Endothelial cell of umbilical vein (primary cell): ENCODE measurements around the gene SFTPA2. TPM values are rescaled to one million over a fixed set of nuclear protein-coding genes. Genes with fewer than 3 reads are reported as not detected.
"Not testable (repeated sequence)": the region's sequence is repeated elsewhere in the genome, so short reads cannot be mapped to it uniquely, and the experiment has no call there.

Experiments used
- BruUV-seq: library from RNA; stranded (reverse); fragments of 400-500 nt; replicated peaks from 2 replicates; lab custom pipeline; 2021; lab: Mats Ljungman, UMichigan
- CTCF ChIA-PET: fragments of 300-600, 350-600 bp; sonication (Branson Sonifier 250); formaldehyde crosslinking; loops from one replicate; lab custom pipeline; 2021; ENCODE audit warnings: antibody characterized with exemption, inconsistent platforms; lab: Charles Lee
- POLR2A ChIA-PET: fragments of 300-600, 350-600 bp; sonication (Branson Sonifier 250); formaldehyde crosslinking; loops from one replicate; lab custom pipeline; 2021; ENCODE audit warnings: antibody characterized with exemption, inconsistent platforms; lab: Charles Lee
- DNase-seq: peaks from one replicate; pipeline ENCODE4 v3.0.0-alpha.2; 2011; ENCODE audit warnings: low read depth, low spot score
- FAIRE-seq: peaks from 2 replicates; lab custom pipeline; 2011; peaks lifted over from hg19 to GRCh38; lab: Jason Lieb, UNC
- H2AFZ ChIP-seq: 2 replicates; pipeline ENCODE4 v1.6.0; 2012; ENCODE audit warnings: low read depth, low read length, control low read depth, inconsistent platforms
- H3K27ac ChIP-seq: 2 replicates; pipeline ENCODE4 v1.5.1; 2011; ENCODE audit warnings: low read depth, mild to moderate bottlenecking, control low read depth, low read length, moderate library complexity; ENCODE audit not compliant: insufficient read depth
- H3K27me3 ChIP-seq, 2 experiments: 2 replicates each; pipeline versions ENCODE4 v1.6.0 to v1.6.1; 2011; ENCODE audit warnings: low read length in 2 of 2, mixed read lengths in 1 of 2; ENCODE audit not compliant: control insufficient read depth in 2 of 2, insufficient read depth in 2 of 2
- H3K36me3 ChIP-seq, 2 experiments: 2 replicates in 1 of 2; 3 replicates in 1 of 2; pipeline ENCODE4 v1.5.1; 2011; ENCODE audit warnings: low read length in 2 of 2, mild to moderate bottlenecking in 1 of 2, moderate library complexity in 1 of 2; ENCODE audit not compliant: control insufficient read depth in 2 of 2, insufficient read depth in 2 of 2; ENCODE audit errors: extremely low read depth in 1 of 2
- H3K4me1 ChIP-seq: 3 replicates; pipeline ENCODE4 v1.5.1; 2011; ENCODE audit warnings: mild to moderate bottlenecking, low read length; ENCODE audit not compliant: control insufficient read depth, insufficient read depth; ENCODE audit errors: extremely low read depth
- H3K4me2 ChIP-seq: 2 replicates; pipeline ENCODE4 v1.6.1; 2011; ENCODE audit warnings: low read length, control low read depth, mixed read lengths; ENCODE audit not compliant: insufficient read depth
- H3K4me3 ChIP-seq, 3 experiments: fragments of 200-600 bp in 1 of 3; sonication (generic), shearing (Covaris generic) in 1 of 3; replicated peaks in 1 of 3; 2 replicates each; pipeline ENCODE4 v1.5.1; 2011 to 2016; ENCODE audit warnings: control low read depth in 3 of 3, low read length in 3 of 3, mild to moderate bottlenecking in 2 of 3, inconsistent platforms in 1 of 3, low read depth in 1 of 3, moderate library complexity in 1 of 3; ENCODE audit not compliant: insufficient read depth in 1 of 3
- H3K79me2 ChIP-seq: 2 replicates; pipeline ENCODE4 v1.6.0; 2012; ENCODE audit warnings: low read length, inconsistent platforms; ENCODE audit not compliant: control insufficient read depth, insufficient read depth
- H3K9ac ChIP-seq: replicated peaks from 2 replicates; pipeline ENCODE3; 2011; ENCODE audit warnings: low read length, control low read depth; ENCODE audit not compliant: insufficient read depth; ENCODE audit errors: extremely low read depth
- H3K9me1 ChIP-seq: replicated peaks from 3 replicates; pipeline ENCODE4 v1.6.0; 2011; ENCODE audit warnings: mild to moderate bottlenecking, low read length; ENCODE audit not compliant: control insufficient read depth, insufficient read depth; ENCODE audit errors: extremely low read depth
- H3K9me3 ChIP-seq: replicated peaks from 2 replicates; pipeline ENCODE4 v1.5.1; 2012; ENCODE audit warnings: low read length, inconsistent platforms; ENCODE audit not compliant: control insufficient read depth, insufficient read depth
- H4K20me1 ChIP-seq: replicated peaks from 2 replicates; pipeline ENCODE3; 2011; ENCODE audit warnings: mild to moderate bottlenecking, low read length; ENCODE audit not compliant: control insufficient read depth, insufficient read depth; ENCODE audit errors: extremely low read depth
- dilution Hi-C: fragments of 300-500 bp; cut with MboI; formaldehyde crosslinking; loops from one replicate; pipeline ENCODE4 v1.15.0; 2019; ENCODE audit warnings: low sequenced_read_pairs; ENCODE audit not compliant: extremely low pct_ligation_motif_present
- intact Hi-C: fragments of 100-400 bp; cut with micrococcal nuclease; formaldehyde crosslinking; loops from one replicate; pipeline ENCODE4 v1.10.0; 2022
- polyA plus RNA-seq, 4 experiments: library from polyadenylated mRNA; depleted of rRNA in 3 of 4; stranded (reverse) in 3 of 4; unstranded in 1 of 4; fragments of >200 nt; gene quantifications; 2 replicates each; pipeline versions ENCODE4 v1.2.1 to v1.2.3, GENCODE V29; 2011 to 2012; ENCODE audit warnings: missing spikeins in 1 of 4
- total RNA-seq: library from RNA; stranded (reverse); gene quantifications from 2 replicates; pipeline ENCODE4 v1.2.3, GENCODE V29; 2021

The SFTPA2 gene
- total and polyA plus RNA-seq, 2 donors (not counting 3 experiments of a cell fraction or from before 2014, with no cell fraction given): not detected

DNA sequence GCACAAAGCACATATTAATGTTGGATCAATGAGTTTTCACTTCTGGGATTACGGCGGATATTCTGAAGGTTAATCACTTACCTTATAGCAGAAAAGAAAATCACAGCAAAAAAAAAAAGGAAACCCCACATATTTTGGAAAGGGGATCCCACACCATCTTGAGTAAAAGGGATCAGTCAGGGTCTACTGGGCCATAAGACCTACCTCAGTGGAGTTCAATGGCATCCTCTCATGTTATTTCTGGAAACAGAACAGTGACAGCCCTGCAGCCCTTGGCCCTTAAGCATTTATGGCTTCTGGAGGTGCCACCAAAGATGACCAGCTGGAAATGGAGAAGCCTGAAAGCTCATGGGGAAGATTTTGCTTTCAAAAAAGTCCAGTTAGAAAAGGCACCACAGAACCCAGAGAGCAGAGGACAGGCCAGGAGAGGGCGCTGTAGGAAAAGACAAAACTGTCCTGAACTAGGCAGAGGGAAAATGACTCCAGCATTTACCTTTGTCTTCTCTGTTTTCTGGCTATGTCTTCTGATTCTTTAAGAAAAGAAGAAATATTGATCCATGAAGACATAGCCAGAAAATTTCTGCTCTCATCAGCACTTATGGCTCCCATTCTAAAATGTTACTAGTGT, 50.8 kb downstream of the SFTPA2 start:
- peak; percentile 97 for FAIRE-seq
- H4K20me1 ChIP-seq, H3K79me2 ChIP-seq, H3K9me3 ChIP-seq, dilution Hi-C loops, H3K27ac ChIP-seq, POLR2A ChIA-PET, H3K9ac ChIP-seq, H3K36me3 ChIP-seq, H2AFZ ChIP-seq, DNase-seq, H3K4me1 ChIP-seq, H3K27me3 ChIP-seq, H3K4me2 ChIP-seq, H3K9me1 ChIP-seq, CTCF ChIA-PET, BruUV-seq, intact Hi-C loops, H3K4me3 ChIP-seq: not testable (repeated sequence)

DNA sequence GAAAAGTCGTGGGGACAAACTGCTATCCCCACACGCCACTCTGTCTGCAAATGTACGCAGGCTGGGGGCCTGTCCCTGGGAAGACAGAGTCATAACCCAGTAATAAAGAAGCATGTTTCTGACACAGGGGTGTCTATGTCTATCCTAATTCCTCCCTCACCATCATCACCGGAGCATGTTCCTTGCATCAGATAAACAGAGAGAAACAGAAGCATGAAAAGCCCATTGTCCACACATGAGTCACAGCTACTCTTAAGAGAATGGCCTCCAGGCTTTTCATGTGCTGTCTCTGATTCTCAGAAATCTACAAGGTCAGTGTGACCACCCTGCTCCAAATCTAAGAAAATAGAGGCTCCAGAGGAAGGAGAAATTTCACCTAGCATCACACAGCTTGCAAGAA, 52.0 kb downstream of the SFTPA2 start:
- H3K79me2 ChIP-seq, H3K4me3 ChIP-seq, H4K20me1 ChIP-seq, BruUV-seq, H3K9me1 ChIP-seq, H3K4me1 ChIP-seq, H3K9me3 ChIP-seq, DNase-seq, H3K27ac ChIP-seq, H3K9ac ChIP-seq, POLR2A ChIA-PET, CTCF ChIA-PET, dilution Hi-C loops, H2AFZ ChIP-seq, H3K4me2 ChIP-seq, H3K27me3 ChIP-seq, intact Hi-C loops, H3K36me3 ChIP-seq: not testable (repeated sequence)
- peak; percentile 86 for FAIRE-seq
